Neural cell (in vitro differentiated cells): ENCODE data around the gene FN1. TPM values are rescaled to one million over a fixed set of nuclear protein-coding genes. Genes with fewer than 3 reads are reported as not detected.

Experiments
- H2AFZ ChIP-seq: fragments of 200-600, 300-800 bp; sonication (generic), shearing (Covaris generic); 2 replicates; pipeline ENCODE4 v1.6.0; 2014; ENCODE audit warnings: low read depth, mild to moderate bottlenecking, antibody characterized with exemption, low read length, moderate library complexity
- H3F3A ChIP-seq: fragments of 200-600 bp; shearing (Covaris generic); 2 replicates; pipeline ENCODE4 v1.6.1; 2016; ENCODE audit warnings: mild to moderate bottlenecking, moderate library complexity, mixed read lengths, antibody characterized with exemption, low read length; ENCODE audit not compliant: insufficient read depth, poor library complexity, severe bottlenecking
- H3K27ac ChIP-seq: fragments of 200-600, 300-800 bp; sonication (generic), shearing (Covaris generic); 2 replicates; pipeline ENCODE4 v1.5.1; 2014; ENCODE audit warnings: mild to moderate bottlenecking, low read length, moderate library complexity
- H3K27me3 ChIP-seq: fragments of 300-800, 200-600 bp; sonication (generic), shearing (Covaris generic); 2 replicates; pipeline ENCODE4 v1.6.0; 2014; ENCODE audit warnings: mild to moderate bottlenecking, low read depth, low read length, moderate library complexity; ENCODE audit not compliant: insufficient read depth
- H3K36me3 ChIP-seq: fragments of 300-800, 200-600 bp; sonication (generic), shearing (Covaris generic); 2 replicates; pipeline ENCODE4 v1.5.1; 2014; ENCODE audit warnings: mild to moderate bottlenecking, antibody characterized with exemption, low read length, moderate library complexity; ENCODE audit not compliant: insufficient read depth
- H3K4me2 ChIP-seq: fragments of 300-800, 200-600 bp; sonication (generic), shearing (Covaris generic); 2 replicates; pipeline ENCODE4 v1.6.0; 2014; ENCODE audit warnings: mild to moderate bottlenecking, low read length
- H3K4me3 ChIP-seq: fragments of 300-800, 200-600 bp; sonication (generic), shearing (Covaris generic); 2 replicates; pipeline ENCODE4 v1.5.1; 2014; ENCODE audit warnings: mild to moderate bottlenecking, low read length, moderate library complexity
- H3K79me2 ChIP-seq: fragments of 200-600 bp; shearing (Covaris generic); replicated peaks from 2 replicates; pipeline ENCODE4 v1.6.0; 2014; ENCODE audit warnings: mild to moderate bottlenecking, low read length, moderate library complexity; ENCODE audit not compliant: insufficient read depth
- H3K9ac ChIP-seq: fragments of 300-800, 200-600 bp; sonication (generic), shearing (Covaris generic); 2 replicates; pipeline ENCODE4 v1.6.1; 2016; ENCODE audit warnings: mild to moderate bottlenecking, low read length, mixed read lengths
- H3K9me2 ChIP-seq: fragments of 200-600 bp; shearing (Covaris generic); 2 replicates; pipeline ENCODE4 v1.6.1; 2016; ENCODE audit warnings: mild to moderate bottlenecking, low read length, mixed read lengths; ENCODE audit not compliant: insufficient read depth
- H3K9me3 ChIP-seq: fragments of 200-600, 300-800 bp; sonication (generic), shearing (Covaris generic); 2 replicates; pipeline ENCODE4 v1.6.1; 2016; ENCODE audit warnings: mild to moderate bottlenecking, mixed run types, low read length, moderate library complexity, mixed read lengths
- H4K20me1 ChIP-seq: fragments of 200-600 bp; shearing (Covaris generic); 2 replicates; pipeline ENCODE4 v1.6.1; 2016; ENCODE audit warnings: mild to moderate bottlenecking, mixed run types; ENCODE audit not compliant: insufficient read depth
- EP300 ChIP-seq: fragments of 450-650 bp; conservative IDR thresholded peaks from 2 replicates; pipeline ENCODE4 v1.6.1; 2014; ENCODE audit warnings: antibody characterized with exemption, mild to moderate bottlenecking, moderate library complexity; ENCODE audit not compliant: poor library complexity, severe bottlenecking
- EZH2 ChIP-seq: fragments of 200-600, 300-800 bp; shearing (Covaris generic), sonication (generic); IDR thresholded peaks from 2 replicates; pipeline ENCODE4 v1.6.1; 2014; ENCODE audit warnings: antibody characterized with exemption, low read length, borderline replicate concordance, mild to moderate bottlenecking; ENCODE audit not compliant: insufficient read depth, poor library complexity, severe bottlenecking
- MXI1 ChIP-seq: fragments of 450-650 bp; conservative IDR thresholded peaks from 2 replicates; pipeline ENCODE4 v1.6.1; 2014; ENCODE audit warnings: antibody characterized with exemption, mild to moderate bottlenecking; ENCODE audit not compliant: poor library complexity, severe bottlenecking
- POLR2AphosphoS5 ChIP-seq: IDR thresholded peaks from 2 replicates; pipeline ENCODE4 v1.6.1; 2012
- RAD21 ChIP-seq: fragments of 450-650 bp; conservative IDR thresholded peaks from 2 replicates; pipeline ENCODE4 v1.6.1; 2014; ENCODE audit warnings: antibody characterized with exemption, mild to moderate bottlenecking, moderate library complexity
- REST ChIP-seq: IDR thresholded peaks from 2 replicates; pipeline ENCODE4 v1.6.1; 2012; ENCODE audit warnings: borderline replicate concordance
- SMC3 ChIP-seq: fragments of 450-650 bp; conservative IDR thresholded peaks from 2 replicates; pipeline ENCODE4 v1.6.1; 2014; ENCODE audit warnings: antibody characterized with exemption, mild to moderate bottlenecking, moderate library complexity; ENCODE audit not compliant: poor library complexity
- TAF1 ChIP-seq: IDR thresholded peaks from 2 replicates; pipeline ENCODE4 v1.6.1; 2012; ENCODE audit warnings: low read depth
- polyA plus RNA-seq: library from polyadenylated mRNA; depleted of rRNA; stranded (reverse); fragments of >200 nt; gene quantifications from 2 replicates; pipeline ENCODE4 v1.2.3, GENCODE V29; 2014
- TF ChIP-seq, protein P1 (sequence below): fragments of 450-650 bp; IDR thresholded peaks from 2 replicates; pipeline ENCODE4 v1.5.1; 2014; ENCODE audit warnings: antibody characterized with exemption, mild to moderate bottlenecking, moderate library complexity; ENCODE audit not compliant: poor library complexity, severe bottlenecking

The FN1 gene
- polyA plus RNA-seq, 1 donor from 2014 or later: 0.93 TPM

DNA sequence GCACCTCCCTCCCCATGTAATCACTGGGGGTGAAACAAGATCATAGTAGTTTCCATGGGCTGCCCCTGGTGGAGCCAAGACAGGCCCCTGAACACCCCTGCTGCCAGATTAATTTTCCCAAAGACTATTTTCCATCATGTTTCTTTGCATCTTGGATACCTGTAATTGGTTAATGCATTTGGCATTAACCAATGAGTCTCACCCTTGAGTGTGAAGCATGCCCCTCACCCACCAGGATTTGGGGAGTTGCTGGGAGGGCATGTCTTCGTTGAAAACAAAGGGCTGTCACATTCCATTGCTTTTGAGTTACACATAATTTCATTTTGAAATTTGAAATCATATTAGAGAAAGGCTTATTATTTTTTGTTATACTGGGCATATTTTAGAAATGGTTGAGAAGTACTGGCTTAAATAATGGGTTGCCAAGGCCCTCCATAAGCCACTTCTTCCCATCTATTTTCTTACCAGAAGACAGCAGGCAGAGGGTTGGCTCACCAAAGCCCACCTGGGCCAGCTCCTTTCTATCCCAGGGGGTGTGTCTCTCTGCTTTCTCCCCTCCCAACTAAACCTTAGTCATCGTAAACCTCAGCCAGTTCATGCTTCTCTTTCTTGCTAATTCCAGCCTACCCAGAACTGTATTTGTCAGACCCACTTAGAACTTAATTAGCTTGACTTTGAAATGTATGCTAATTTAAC lies 72.3 kb downstream of the FN1 start:
- Histone ChIP-seq H3K4me3 (no peak overlapping the region), H3K9me3 (no peaks in the 10 kb centered on the region), H3F3A (no peaks in the 10 kb centered on the region), H3K27ac (no peak overlapping the region), H4K20me1 (no peaks in the 10 kb centered on the region), H3K9me2 (no peaks in the 10 kb centered on the region), H2AFZ (no peak overlapping the region), H3K36me3 (no peaks in the 10 kb centered on the region), H3K79me2 (no peaks in the 10 kb centered on the region), H3K4me2 (no peak overlapping the region), H3K9ac (no peak overlapping the region), H3K27me3 (no peaks in the 10 kb centered on the region)
- no peak for TF ChIP-seq MXI1
- TF ChIP-seq, protein P1, sequence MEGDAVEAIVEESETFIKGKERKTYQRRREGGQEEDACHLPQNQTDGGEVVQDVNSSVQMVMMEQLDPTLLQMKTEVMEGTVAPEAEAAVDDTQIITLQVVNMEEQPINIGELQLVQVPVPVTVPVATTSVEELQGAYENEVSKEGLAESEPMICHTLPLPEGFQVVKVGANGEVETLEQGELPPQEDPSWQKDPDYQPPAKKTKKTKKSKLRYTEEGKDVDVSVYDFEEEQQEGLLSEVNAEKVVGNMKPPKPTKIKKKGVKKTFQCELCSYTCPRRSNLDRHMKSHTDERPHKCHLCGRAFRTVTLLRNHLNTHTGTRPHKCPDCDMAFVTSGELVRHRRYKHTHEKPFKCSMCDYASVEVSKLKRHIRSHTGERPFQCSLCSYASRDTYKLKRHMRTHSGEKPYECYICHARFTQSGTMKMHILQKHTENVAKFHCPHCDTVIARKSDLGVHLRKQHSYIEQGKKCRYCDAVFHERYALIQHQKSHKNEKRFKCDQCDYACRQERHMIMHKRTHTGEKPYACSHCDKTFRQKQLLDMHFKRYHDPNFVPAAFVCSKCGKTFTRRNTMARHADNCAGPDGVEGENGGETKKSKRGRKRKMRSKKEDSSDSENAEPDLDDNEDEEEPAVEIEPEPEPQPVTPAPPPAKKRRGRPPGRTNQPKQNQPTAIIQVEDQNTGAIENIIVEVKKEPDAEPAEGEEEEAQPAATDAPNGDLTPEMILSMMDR: no peak
- TF ChIP-seq TAF1: no peak
- TF ChIP-seq POLR2AphosphoS5: no peak
- no peak for TF ChIP-seq SMC3
- no peak for TF ChIP-seq RAD21
- no peak for TF ChIP-seq EZH2
- TF ChIP-seq REST: no peak
- no peak for TF ChIP-seq EP300

GRCh38 chr2:215363039-215363438 lies 72.8 kb downstream of the FN1 start:
- no peaks in the 10 kb centered on the region for H4K20me1 ChIP-seq
- no peak overlapping the region for H3K4me3 ChIP-seq
- H2AFZ ChIP-seq: no peak overlapping the region
- H3K9me3 ChIP-seq: no peaks in the 10 kb centered on the region
- no peak overlapping the region for H3K9ac ChIP-seq
- no peaks in the 10 kb centered on the region for H3K36me3 ChIP-seq
- TF ChIP-seq, protein P1: no peak
- TF ChIP-seq REST (no peak), MXI1 (no peak), POLR2AphosphoS5 (no peak), SMC3 (no peak), TAF1 (no peak), EP300 (no peak), EZH2 (no peak), RAD21 (no peak)
- H3K79me2 ChIP-seq: no peaks in the 10 kb centered on the region
- H3K27ac ChIP-seq: no peak overlapping the region
- no peaks in the 10 kb centered on the region for H3F3A ChIP-seq
- H3K4me2 ChIP-seq: no peak overlapping the region
- H3K27me3 ChIP-seq: no peaks in the 10 kb centered on the region
- no peaks in the 10 kb centered on the region for H3K9me2 ChIP-seq
